ENCODE measurements around the gene UBR2.

GRCh38 chr6:42532038-42532669 is 31.7 kb upstream of the UBR2 start:
- TF ChIP-seq ZNF175 (CRISPR knock-in tag; IDR thresholded peaks at IDR 0.05; ENCODE audit: low read depth): no peak
- TF ChIP-seq PYGO2 (tag; IDR thresholded peaks at IDR 0.05): no peak
